Coronary artery (tissue), 2 donors: ENCODE measurements around the gene PTGDR2.

Experiments
- DNase-seq: peaks from one replicate; pipeline ENCODE4 v3.0.0-alpha.2; 2017; ENCODE audit warnings: low spot score
- H3K27ac ChIP-seq, 2 donors: fragments of 200-600 bp; sonication (generic); one replicate each; pipeline ENCODE4 v1.5.1; 2016 to 2019
- H3K4me3 ChIP-seq: fragments of 200-600 bp; sonication (generic); 2 replicates; pipeline ENCODE4 v1.5.1; 2016; ENCODE audit warnings: mild to moderate bottlenecking, moderate library complexity
- CTCF ChIP-seq: fragments of 200-600 bp; sonication (generic); IDR thresholded peaks from one replicate; pipeline ENCODE4 v1.5.1; 2019; ENCODE audit warnings: antibody characterized with exemption

The PTGDR2 gene

GRCh38 chr11:60857378-60858232, 1.9 kb upstream of the PTGDR2 start:
- no peak for TF ChIP-seq CTCF
- no peak for DNase-seq
- no peak overlapping the region for H3K27ac ChIP-seq
- H3K4me3 ChIP-seq: no peak overlapping the region

- no peak for TF ChIP-seq CTCF
- no peak overlapping the region for H3K27ac ChIP-seq
- no peak overlapping the region for H3K4me3 ChIP-seq
- no peak for DNase-seq
Measured at GRCh38 chr11:60854847-60855725, 664 bp downstream of the PTGDR2 start.

GRCh38 chr11:60854140-60854846, 1.5 kb downstream of the PTGDR2 start:
- no peak overlapping the region for H3K4me3 ChIP-seq
- no peak overlapping the region for H3K27ac ChIP-seq
- no peak for DNase-seq
- TF ChIP-seq CTCF: no peak

GRCh38 chr11:60852982-60853950, 2.5 kb downstream of the PTGDR2 start:
- DNase-seq: no peak
- no peak overlapping the region for H3K27ac ChIP-seq
- TF ChIP-seq CTCF: no peak
- H3K4me3 ChIP-seq: no peak overlapping the region

- no peak for DNase-seq
- Histone ChIP-seq H3K27ac (no peak overlapping the region), H3K4me3 (no peak overlapping the region)
- TF ChIP-seq CTCF: no peak
Measured at GRCh38 chr11:60852117-60852981, 3.4 kb downstream of the PTGDR2 start.
